Astrocyte (in vitro differentiated cells and primary cell): ENCODE measurements around the gene ATPAF2.

ENCODE experiments used
- EZH2 ChIP-seq: IDR thresholded peaks from 2 replicates; pipeline ENCODE4 v1.6.1; 2012; ENCODE audit warnings: mild to moderate bottlenecking, low read length, inconsistent platforms; ENCODE audit not compliant: insufficient read depth
- TF ChIP-seq, protein P1 (sequence below): IDR thresholded peaks from 2 replicates; pipeline ENCODE4 v1.5.1; 2011; ENCODE audit warnings: low read depth, mild to moderate bottlenecking, inconsistent platforms, low read length, moderate library complexity; ENCODE audit not compliant: insufficient read depth

DNA sequence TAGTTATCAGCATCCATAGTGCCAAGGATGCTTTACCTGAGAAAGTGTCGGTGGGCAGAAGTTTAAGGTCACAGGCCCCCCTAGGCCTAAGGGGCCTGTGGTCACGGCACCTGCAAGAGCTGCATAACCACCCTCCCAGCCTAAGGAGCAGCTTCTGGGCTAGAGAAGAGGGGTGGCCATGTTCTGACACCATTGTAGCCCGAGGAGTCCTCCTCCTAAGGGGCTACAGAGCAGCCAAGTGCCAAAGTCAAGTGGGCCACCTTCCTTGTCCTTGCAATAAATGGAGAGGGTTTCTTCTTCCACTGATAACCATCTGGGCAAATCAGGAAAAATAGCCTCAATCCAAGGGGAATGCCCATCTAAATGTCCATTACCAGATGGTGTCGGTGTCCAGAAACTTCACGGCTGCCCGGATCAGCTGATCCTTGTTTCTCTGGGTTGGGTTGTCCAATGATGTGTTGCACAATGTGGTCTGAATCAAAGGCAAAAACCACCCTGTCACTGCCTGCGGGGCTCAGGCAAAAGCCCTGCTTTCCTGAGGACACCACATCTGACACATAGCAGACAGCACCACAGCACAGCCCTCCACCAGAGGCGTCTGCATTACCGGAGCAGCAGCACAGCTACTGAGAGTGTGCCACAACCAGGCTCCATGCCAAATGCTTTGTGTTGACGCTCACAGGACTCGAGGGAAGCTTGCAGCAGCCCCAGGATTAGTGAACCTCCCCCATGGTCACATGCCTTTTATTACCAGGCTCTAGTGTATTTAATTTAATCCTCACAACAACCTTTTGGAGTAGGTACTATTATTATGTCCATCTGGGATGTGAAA lies 12.8 kb downstream of the ATPAF2 start:
- TF ChIP-seq, protein P1, sequence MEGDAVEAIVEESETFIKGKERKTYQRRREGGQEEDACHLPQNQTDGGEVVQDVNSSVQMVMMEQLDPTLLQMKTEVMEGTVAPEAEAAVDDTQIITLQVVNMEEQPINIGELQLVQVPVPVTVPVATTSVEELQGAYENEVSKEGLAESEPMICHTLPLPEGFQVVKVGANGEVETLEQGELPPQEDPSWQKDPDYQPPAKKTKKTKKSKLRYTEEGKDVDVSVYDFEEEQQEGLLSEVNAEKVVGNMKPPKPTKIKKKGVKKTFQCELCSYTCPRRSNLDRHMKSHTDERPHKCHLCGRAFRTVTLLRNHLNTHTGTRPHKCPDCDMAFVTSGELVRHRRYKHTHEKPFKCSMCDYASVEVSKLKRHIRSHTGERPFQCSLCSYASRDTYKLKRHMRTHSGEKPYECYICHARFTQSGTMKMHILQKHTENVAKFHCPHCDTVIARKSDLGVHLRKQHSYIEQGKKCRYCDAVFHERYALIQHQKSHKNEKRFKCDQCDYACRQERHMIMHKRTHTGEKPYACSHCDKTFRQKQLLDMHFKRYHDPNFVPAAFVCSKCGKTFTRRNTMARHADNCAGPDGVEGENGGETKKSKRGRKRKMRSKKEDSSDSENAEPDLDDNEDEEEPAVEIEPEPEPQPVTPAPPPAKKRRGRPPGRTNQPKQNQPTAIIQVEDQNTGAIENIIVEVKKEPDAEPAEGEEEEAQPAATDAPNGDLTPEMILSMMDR: no peak
- no peak for TF ChIP-seq EZH2
